Epidermal melanocyte (primary cell): ENCODE data around the gene ANKRD24.
"Not testable (repeated sequence)": the region's sequence is repeated elsewhere in the genome, so short reads cannot be mapped to it uniquely, and the experiment has no call there.

Experiments
- DNase-seq: peaks from one replicate; pipeline ENCODE4 v3.0.0; 2011; ENCODE audit warnings: low spot score; ENCODE audit not compliant: insufficient read length

The ANKRD24 gene

GRCh38 chr19:4182084-4182810 lies at the start of gene ANKRD24, which contains the start of gene SIRT6:
TSS of gene ANKRD24 (plus strand) at chr19:4182689. CDS start at chr19:4186426, 3,737 bp downstream.
TSS of gene SIRT6 (minus strand) at chr19:4182563. CDS start at chr19:4182539, 24 bp downstream.
- DNase-seq = peak; percentile 99

- no peak for DNase-seq
Observed at GRCh38 chr19:4134351-4134750, 48.1 kb upstream of the ANKRD24 start.

GRCh38 chr19:4135386-4135785 lies 47.1 kb upstream of the ANKRD24 start:
- not testable (repeated sequence) for DNase-seq

- no peak for DNase-seq
Observed at GRCh38 chr19:4136680-4137088, 45.8 kb upstream of the ANKRD24 start.

GRCh38 chr19:4138445-4138844 lies 44.0 kb upstream of the ANKRD24 start:
- DNase-seq = no peak

- DNase-seq = peak; percentile 83
Observed at GRCh38 chr19:4139614-4140236, 42.8 kb upstream of the ANKRD24 start.

GRCh38 chr19:4140237-4140711 lies 42.2 kb upstream of the ANKRD24 start:
- peak; percentile 93 for DNase-seq

GRCh38 chr19:4142916-4143315 lies 39.6 kb upstream of the ANKRD24 start:
- DNase-seq = not testable (repeated sequence)

GRCh38 chr19:4144666-4145249 lies 37.7 kb upstream of the ANKRD24 start:
- no peak for DNase-seq

- DNase-seq = no peak
Observed at GRCh38 chr19:4149518-4150288, 32.8 kb upstream of the ANKRD24 start.

GRCh38 chr19:4151623-4152022 lies 30.9 kb upstream of the ANKRD24 start:
- DNase-seq = no peak

- DNase-seq = no peak
Observed at GRCh38 chr19:4152241-4152998, 30.1 kb upstream of the ANKRD24 start.

- no peak for DNase-seq
Observed at GRCh38 chr19:4154571-4155312, 27.7 kb upstream of the ANKRD24 start.

- no peak for DNase-seq
Observed at GRCh38 chr19:4157164-4157563, 25.3 kb upstream of the ANKRD24 start.

- DNase-seq = not testable (repeated sequence)
Observed at GRCh38 chr19:4157971-4158370, 24.5 kb upstream of the ANKRD24 start.

- no peak for DNase-seq
Observed at GRCh38 chr19:4161415-4162077, 20.9 kb upstream of the ANKRD24 start.

- DNase-seq = no peak
Observed at GRCh38 chr19:4164262-4164661, 18.2 kb upstream of the ANKRD24 start.

GRCh38 chr19:4171676-4172075 lies 10.8 kb upstream of the ANKRD24 start:
- no peak for DNase-seq

GRCh38 chr19:4172861-4173473 lies 9.5 kb upstream of the ANKRD24 start:
- peak; percentile 58 for DNase-seq
